ENCODE results near the gene MYOT.

DNA sequence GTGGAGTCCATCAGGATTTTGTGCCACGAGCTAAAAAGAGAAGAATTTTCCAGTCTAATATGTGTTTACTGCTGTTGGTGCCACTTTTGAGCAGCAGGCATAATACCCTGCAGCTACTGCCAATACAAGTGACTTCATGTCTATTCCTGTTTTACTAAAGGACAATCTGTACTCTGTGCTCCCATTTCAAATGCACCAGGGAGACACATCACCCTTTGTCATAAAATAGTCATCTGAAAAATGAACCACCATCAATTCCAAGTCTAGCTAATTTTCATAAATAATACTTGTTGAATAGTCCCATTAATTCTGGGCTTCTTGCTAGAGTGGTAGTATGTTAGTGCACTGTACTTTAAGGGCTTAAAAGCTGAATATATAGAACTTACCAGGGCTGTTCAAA lies 12.7 kb downstream of the MYOT start:
- TF ChIP-seq CTCF (IDR thresholded peaks at IDR 0.05) = no peak
- peak in 1 of 2 donors; percentile 52 for TF ChIP-seq POLR2A (IDR thresholded peaks at IDR 0.05)

Measured in heart left ventricle (tissue), 13 donors.